ENCODE results near the gene HIRA. TPM values are rescaled to one million over a fixed set of nuclear protein-coding genes. Genes with fewer than 3 reads are reported as not detected.
"Not testable (repeated sequence)": the region's sequence is repeated elsewhere in the genome, so short reads cannot be mapped to it uniquely, and the experiment has no call there.

HIRA gene
- total RNA-seq, 1 donor from 2014 or later: 10.5 TPM

GRCh38 chr22:19443544-19444211 lies 12.1 kb upstream of the HIRA start:
- no peak for DNase-seq

DNA sequence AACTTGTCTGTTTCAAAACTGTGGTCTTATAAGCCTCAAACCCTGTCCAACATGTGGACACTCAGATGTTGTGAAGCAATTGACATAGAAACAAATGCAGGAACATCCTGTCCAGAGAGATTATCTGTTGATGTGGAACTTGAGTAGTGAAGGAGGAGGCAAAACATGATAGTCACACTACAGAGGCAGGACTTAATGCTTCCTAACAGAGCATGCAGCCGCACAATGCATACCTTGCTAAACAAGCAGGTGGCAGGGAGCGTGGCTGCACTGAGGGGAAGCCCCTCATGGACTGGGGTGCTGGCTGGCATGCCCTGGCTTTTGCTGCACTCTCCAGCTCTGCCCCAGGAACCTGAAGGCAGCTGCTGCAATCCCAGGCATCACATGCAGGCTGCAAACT lies 10.6 kb upstream of the HIRA start:
- no peak for DNase-seq

GRCh38 chr22:19440411-19441195 lies 9.1 kb upstream of the HIRA start:
- DNase-seq: no peak

- no peak for DNase-seq
Measured at GRCh38 chr22:19438298-19438697, 6.8 kb upstream of the HIRA start.

DNA sequence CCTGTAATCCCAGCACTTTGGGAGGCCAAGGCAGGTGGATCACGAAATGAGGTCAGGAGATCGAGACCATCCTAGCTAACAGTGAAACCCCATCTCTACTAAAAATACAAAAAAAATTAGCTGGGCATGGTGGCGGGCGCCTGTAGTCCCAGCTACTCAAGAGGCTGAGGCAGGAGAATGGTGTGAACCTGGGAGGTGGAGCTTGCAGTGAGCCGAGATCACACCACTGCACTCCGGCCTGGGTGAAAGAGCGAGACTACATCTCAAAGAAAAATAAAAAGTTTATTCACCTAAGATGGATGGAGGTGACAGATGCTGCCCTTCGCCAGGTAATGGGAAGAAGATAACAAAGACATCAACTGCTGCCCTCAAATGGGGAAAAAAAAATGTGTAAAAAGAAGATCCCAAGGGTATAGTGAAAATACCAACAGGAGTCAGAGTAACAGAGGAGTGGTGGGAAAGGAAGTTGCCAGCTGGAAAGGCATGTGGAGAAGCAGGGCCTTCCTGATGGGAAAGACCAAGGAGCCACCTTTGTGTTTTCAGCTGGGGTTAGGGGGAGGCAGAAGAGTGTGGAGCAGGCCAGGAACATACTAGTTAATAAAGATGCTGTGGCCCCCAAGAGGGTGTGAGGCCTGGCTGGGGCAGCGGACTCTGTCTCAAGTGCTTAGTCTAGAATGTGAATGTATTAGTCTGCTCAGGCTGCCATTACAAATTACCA lies 5.1 kb upstream of the HIRA start:
- not testable (repeated sequence) for DNase-seq

DNA sequence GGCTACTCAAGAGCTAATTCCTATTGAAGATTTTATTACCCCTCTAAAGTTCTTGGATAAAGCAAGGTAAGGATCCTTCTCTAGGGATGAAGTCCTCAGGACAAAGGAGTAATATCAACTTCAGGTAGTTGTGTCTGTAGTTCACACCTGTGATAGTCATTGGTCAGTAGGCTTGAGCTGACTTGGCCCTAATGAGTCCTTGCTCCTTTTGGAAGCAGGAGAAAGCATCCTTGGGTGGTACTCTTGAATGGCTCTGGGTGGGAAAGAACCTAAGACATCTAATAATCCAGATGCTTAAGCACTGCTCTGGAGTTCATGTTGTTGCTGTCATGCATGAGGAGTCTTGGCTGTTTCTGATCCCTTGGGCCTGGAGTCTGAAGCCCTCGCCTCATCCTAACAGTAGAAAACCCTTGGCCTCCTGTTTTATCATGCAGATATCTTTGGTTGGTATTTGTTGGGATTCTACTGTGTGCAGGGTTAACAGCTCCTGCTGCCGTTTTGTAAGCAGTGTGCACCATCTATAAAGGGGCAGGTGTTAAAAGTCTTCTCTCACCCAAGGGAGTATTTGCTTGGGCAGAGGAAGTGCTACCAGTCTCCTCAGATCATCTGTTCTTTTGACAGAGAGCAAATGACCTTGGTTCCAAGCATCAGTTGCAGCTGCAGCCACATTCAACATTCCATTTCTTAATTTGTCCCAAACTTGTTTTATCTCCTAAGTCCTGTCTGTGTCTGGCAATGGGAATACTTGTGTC lies 3.5 kb upstream of the HIRA start:
- no peak for DNase-seq

GRCh38 chr22:19434401-19434800 lies 2.9 kb upstream of the HIRA start:
- DNase-seq: no peak

DNA sequence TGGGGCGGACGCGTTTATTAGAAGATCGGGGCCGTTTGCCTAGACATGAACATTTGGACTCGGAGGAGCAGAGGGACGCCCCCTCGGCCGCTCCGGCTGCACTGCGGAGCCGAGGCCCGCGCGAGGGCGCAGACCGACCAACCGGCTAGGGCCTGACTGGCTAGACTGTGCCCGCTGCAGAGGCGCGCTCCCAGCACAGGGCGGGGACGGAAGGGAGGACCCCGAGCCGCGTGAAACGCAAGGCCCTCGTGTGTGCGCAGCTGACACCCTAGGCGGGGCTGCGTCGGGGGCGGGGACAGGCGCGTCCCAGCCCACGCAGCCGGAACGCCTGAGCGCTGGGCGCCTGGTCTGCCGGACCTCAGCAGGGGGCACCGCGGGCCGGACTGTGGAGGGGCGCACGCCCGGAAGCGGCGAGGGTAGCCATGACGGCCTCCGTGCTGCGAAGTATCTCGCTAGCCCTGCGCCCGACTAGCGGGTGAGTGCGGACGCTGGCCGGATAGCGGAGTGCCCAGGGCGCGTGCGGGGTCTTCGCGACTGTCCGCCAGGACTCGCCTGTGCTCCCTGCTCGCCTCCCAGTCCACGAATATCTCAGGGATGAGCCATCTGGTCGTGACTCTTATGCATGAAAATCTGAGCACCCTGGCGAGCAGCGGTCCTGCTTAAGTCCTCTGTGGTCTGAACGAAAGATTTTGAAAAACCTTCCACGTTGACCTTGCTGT lies 759 bp upstream of the HIRA start, which contains the start of gene MRPL40:
Gene MRPL40 (plus strand): TSS at position 413 of the 719 bp plus-strand sequence. CDS start 10 bp downstream, at position 423.
- DNase-seq: peak; percentile 93

GRCh38 chr22:19430890-19431541 lies 517 bp downstream of the HIRA start:
- DNase-seq: no peak

- no peak for DNase-seq
Measured at GRCh38 chr22:19429950-19430889, 1.3 kb downstream of the HIRA start.

DNA sequence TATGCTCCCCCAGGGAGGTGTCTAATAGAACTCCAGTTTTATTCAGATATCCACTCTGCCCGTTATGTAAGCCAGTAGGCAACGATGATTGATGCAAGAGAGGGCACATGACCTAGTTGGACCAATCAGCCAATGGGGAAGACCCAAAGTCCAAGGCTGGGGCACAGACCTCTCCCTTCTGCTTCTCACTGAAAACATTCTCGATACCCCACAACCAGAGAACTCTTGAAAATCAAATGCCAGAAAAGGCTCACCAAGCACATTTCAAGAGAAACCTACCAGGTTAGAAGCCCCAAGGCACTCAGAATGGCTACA lies 7.4 kb downstream of the HIRA start:
- DNase-seq: no peak

DNA sequence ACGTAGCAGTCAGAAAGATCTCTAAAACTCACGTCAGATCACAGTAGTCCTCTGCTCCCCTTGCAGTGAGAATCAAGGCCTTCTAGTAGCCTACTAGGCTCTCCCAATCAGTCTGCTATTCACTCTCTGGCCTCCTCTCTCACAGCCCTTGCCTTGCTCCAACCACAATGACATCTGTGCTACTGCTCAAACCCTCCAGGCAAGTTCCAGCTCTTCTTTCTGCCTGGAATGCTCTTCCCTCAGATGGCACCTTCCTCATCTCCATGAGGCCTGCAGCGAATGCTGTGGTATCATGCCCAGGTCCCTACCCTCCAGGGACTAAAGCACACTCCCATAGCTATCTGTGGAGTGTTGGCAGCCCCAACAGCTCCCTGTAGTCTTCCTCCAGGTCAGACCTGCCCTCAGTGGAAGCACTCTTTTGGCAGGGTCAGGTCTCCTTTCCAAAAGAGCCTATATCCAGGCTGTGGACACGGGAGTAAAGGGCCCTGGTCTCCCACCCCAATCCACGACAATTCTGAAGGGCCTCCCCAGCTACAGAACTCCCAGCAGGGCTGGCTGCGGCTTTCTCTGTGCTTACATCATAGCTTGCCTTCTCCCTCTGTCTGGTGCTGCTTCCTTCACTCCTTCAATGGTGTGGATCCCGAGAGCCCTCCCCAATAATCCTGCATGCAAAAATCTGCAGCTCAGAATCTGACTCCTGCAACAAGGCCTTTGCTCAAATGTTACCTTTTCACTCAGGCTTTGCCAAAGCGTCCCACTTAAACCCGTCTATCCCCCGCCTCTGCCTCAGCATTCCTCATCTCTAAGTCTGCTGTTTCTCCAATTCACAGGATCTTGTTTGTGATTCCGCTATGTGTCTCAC lies 8.9 kb downstream of the HIRA start:
- no peak for DNase-seq

DNA sequence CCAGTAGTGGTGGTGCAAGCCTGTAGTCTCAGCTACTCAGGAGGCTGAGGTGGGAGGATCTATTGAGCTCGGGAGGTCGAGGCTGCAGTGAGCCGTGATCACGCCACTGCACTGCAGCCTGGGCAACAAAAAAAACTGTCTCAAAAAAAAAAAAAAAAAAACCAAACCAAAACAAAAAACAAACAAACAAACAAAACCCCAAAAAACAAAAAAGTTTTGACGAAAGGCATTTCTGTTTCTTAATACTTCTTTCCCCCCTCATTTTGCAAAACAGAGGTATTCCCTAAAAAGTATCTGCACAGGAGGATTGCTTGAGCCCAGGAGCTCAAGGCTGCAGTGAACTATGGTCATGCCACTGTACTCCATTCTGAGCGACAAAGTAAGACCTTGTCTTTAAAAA lies 11.2 kb downstream of the HIRA start:
- DNase-seq: no peak

GRCh38 chr22:19419464-19420178 lies 11.9 kb downstream of the HIRA start:
- no peak for DNase-seq

DNA sequence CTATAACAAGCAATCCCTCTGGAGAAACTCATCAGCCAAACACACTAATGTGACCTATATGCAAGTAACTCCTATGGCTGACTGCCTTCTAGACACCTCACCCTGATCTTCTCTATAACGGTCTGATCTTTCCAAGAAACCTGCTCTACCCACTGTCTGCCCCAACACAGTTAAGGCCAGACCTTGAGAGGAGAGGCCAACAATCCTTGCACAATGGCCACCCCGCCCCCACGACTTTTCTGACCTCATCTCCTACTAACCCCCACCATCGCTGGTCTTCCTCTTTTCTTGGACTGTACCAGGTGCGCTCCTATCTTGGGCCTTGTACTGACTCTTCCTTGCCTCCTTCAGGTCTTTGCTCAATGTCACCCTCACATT lies 12.5 kb downstream of the HIRA start:
- no peak for DNase-seq

- no peak for DNase-seq
Measured at GRCh38 chr22:19412923-19413322, 18.6 kb downstream of the HIRA start.

GRCh38 chr22:19412478-19412877 lies 19.1 kb downstream of the HIRA start:
- DNase-seq: no peak

GRCh38 chr22:19411690-19412045 lies 19.9 kb downstream of the HIRA start:
- no peak for DNase-seq
